ENCODE results near the gene SEL1L3.
"Not testable (repeated sequence)": the region's sequence is repeated elsewhere in the genome, so short reads cannot be mapped to it uniquely, and the experiment has no call there.

SEL1L3 gene

GRCh38 chr4:25879091-25879584 is 16.4 kb upstream of the SEL1L3 start:
- no peak for DNase-seq

- DNase-seq: no peak
Measured at GRCh38 chr4:25878676-25879075, 15.9 kb upstream of the SEL1L3 start.

DNA sequence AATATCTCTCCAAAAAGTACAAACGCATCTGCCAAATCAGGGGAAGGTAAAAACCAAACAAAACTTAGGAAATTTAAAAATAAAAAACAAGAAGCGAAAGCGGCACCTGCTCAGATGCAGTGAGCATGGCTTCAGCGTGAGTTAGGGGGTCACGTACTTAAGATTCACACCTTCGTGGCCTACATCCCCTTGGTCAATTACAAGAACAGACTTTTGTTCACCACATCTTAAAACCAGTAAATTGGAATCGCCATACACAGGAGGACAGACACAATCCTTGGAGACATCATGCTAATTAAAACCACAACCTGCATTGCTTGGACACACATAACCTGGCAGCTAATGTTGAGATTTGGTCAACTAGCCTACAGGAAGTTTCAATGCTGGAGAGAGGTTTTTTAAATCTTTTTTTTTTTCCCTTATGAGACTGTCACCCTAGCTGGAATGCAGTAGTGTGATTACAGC is 12.5 kb upstream of the SEL1L3 start:
- no peak for DNase-seq

- no peak for DNase-seq
Measured at GRCh38 chr4:25874655-25875054, 11.9 kb upstream of the SEL1L3 start.

DNA sequence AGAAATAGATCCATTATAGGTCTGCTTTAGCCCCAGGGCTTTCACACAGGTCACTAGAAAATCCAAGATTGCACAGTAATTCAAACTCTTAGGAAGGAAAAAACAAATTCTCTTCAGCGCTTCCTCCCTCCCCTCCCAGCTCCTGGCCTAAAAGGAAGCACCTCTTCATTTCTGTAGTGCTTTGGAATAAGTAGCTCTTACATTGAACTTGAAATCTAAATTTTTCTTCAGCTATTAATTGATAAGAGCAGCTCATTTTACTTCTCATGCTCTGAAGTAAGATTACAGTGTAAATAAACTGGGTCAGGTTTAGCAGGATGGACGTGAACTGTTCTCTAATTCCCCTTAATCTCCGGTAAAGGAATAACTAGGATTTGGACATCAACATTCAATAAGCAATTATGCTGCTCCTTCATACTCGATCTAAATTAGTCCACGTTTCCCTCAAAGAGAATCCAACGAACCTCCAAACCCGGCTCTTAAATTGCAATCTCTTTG is 10.9 kb upstream of the SEL1L3 start:
- DNase-seq: no peak

GRCh38 chr4:25872851-25873631 is 10.3 kb upstream of the SEL1L3 start:
- DNase-seq: no peak

- no peak for DNase-seq
Measured at GRCh38 chr4:25870081-25870480, 7.3 kb upstream of the SEL1L3 start.

GRCh38 chr4:25867781-25868294 is 5.0 kb upstream of the SEL1L3 start:
- no peak for DNase-seq

DNA sequence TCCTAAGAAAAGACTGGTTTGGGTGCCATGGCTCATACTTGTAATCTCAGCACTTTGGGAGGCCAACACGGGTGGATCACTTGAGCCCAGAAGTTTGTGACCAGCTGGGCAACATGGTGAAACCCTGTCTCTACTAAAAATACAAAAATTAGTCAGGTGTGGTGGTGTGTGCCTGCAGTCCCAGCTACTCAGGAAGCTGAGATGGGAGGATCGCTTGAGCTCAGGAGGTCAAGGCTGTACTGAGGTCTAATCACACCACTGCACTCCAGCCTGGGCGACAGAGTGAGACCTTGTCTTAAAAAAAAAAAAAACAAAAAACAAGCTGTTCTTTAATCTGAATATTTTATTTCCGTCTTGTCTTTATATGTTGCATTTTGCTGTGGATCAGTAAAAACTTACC is 3.6 kb upstream of the SEL1L3 start:
- DNase-seq: not testable (repeated sequence)

- no peak for DNase-seq
Measured at GRCh38 chr4:25865586-25865985, 2.8 kb upstream of the SEL1L3 start.

DNA sequence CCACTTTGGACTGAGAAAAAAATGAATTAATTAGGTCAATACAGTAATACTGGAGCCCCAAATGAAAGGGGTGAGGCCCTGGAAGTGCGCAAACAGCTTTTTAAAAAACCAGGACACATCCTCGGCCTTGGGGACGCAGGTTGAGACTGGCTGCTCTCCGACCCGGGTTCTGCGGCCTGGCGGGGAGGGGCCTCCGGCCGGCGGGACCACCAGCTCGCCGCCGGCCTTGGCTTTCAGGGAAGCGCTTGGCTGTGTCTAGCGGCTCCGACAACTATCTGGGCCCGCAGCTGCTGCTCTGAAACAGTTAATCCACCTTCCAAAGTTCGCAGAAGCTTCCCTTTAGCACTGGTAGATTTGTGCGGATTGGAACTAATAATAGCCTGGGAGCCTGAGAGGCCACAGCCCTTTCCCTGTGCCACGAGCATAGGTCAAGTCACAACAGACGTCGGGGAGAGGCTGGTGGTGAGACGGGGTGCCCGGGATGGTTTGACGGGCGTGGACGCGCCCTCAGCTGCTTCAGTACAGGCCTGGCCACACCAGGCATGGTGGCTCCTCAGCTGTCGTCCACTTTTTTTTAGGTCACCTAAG is 1.1 kb upstream of the SEL1L3 start:
- DNase-seq: no peak

DNA sequence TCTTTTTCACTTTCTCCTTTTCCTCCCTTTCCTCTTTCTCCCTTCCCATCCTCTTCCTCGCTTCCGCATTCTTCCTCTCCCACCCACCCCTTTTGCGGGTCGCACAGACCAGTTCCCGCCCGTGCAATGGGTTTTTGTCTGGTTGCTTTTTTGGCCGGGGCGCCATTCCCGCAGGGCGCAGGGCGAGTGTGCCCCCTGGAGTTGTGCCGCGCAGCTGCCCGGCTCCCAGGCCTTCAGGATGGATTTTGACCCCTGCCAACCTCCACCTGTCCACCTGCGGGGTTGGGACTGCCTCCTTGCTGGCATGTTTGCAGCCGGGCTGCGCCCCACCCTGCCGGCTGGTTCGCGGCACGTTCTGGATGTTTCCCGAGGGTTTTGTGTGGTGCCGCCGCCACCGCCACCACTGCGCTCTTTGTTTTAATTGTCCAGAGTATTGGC is 578 bp upstream of the SEL1L3 start:
- DNase-seq: no peak

DNA sequence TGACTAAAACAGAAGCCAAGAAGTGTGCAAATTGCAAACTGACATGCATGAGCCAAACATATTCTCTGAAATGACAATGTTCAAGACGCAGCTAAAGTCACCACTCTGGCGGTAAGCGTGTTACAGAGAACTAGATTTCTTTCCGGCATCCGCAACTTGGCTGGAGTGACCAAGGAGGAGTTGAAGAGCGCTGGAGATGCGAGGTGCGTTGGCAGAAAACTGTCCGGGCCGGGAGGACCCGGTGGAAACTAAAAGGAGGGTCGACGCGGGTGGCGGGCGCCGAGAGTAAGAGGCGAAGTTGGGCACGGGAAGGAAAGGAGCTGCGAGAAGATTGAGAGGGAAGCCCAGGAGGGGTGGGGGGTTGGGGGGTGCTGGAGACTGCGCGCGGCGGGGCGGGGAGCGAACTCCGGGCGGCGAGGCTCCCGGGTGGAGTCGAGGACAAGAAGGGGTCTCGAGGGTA is 807 bp downstream of the SEL1L3 start:
- DNase-seq: peak; percentile 44

GRCh38 chr4:25861280-25861950 is 1.4 kb downstream of the SEL1L3 start:
- no peak for DNase-seq

GRCh38 chr4:25860586-25861279 is 2.1 kb downstream of the SEL1L3 start:
- DNase-seq: no peak

DNA sequence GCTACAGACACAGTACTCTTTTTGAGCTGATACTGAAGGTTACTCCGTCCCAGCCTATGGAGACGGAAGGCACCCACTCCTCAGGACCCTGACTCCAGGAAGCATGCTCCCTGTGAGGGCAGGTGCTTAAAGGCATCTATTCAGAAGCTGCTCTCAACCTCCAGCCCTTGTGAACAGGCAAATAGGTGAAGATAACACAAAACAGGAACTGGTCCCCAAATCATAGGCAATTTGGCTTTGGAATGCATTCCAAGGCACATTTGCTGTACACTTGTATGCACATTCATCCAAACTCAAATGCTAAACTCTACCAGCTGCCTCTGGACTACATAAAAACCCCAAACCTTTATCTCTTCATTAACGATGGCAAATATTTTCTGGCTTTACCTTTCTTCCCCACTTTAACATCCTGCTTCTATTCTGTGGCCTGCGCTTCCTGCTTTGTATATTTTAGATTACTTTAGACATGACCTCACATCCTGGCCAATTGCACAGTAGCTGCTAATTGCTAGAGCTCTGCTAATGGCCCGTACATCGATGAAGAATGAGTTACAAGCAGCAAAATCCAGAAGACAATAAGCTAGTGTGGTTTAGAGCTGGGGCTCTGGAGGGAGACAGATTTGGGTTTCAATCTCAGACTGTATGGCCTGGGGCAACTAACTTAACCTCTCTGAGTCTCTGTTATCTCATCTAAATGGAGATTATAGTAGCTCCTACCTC is 3.2 kb downstream of the SEL1L3 start:
- DNase-seq: no peak

- DNase-seq: no peak
Measured at GRCh38 chr4:25857851-25858400, 4.9 kb downstream of the SEL1L3 start.

DNA sequence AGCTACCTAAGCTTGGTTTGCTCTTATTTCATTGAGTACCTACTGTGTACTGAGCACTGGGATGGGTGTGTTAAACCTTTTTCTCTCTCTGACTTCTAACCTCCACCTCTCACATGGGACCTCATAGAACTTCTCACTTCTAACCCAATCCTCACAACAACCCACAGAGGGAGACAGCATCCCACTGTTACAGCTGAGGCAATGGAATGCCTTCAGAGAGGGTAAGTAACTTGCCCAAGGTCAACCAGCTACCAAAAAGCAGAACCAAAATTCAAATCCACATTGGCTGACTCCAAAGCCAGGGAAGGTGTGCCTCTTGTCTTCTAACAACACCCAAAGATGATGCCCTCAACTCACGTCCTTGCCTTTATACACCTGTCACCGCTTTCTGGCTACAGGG is 5.4 kb downstream of the SEL1L3 start:
- no peak for DNase-seq

DNA sequence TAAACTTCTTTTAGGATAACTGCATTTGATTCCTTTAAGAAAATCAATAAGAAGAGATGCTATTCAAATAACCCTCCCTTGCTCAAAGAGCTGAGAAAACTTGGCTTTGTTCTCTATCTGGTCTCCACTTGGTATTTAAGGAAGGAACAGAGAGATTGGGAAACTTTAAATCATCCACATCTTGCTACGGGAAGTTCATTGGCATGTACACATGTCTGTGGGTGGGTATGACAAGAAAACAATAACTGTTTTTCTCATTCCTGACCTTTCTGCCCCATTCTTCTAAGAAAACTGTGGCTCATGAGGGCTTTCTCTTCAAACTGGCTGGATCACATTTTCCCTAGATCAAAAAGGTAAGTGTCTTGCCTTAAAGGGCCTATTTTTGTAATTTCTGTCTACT is 6.0 kb downstream of the SEL1L3 start:
- no peak for DNase-seq

DNA sequence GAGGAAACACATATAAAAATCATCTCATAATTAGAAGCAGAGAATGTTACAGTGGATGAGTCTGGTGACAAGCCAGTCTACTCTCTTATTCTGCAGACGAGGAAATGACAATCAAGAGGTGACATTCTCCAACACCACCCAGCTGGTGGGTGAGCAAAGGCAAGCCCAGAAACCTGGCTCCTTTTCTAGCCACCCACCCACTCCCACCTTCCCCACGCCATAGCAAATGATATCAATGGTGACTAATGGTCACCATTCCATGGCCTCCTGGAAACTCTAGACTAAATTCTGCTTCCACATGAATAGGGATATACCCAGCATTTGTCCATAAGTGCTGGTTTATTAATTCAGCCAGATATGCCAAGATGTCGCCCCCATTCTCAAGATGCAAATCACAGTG is 10.7 kb downstream of the SEL1L3 start:
- no peak for DNase-seq

- DNase-seq: no peak
Measured at GRCh38 chr4:25847329-25847728, 15.5 kb downstream of the SEL1L3 start.

Data from activated CD4-positive, CD25-positive, alpha-beta regulatory T cell treated with anti-CD3 and anti-CD28 coated beads, Interleukin-2, amount 50 U/mL, for 72 hours (primary cell).